Stimulated activated naive B cell treated with anti-CD40 and anti-IgM and Interleukin-4, amounts not matched to agents 10 μg/mL and 1 μg/mL and 100 μg/mL, for 72 hours (primary cell): ENCODE data around the gene GCKR.
A peak's percentile ranks its signal among the peaks of the same experiment; 100 is the strongest.
"Not testable (repeated sequence)": the region's sequence is repeated elsewhere in the genome, so short reads cannot be mapped to it uniquely, and the experiment has no call there.

Experiments
- ATAC-seq, 2 donors: fragments of 150-1000 bp; cut with Tn5 transposase; replicated peaks; 2 replicates each; pipeline ENCODE4 v1.10.0; 2021; ENCODE audit warnings: moderate library complexity in 1 of 2
- DNase-seq: peaks from one replicate; pipeline ENCODE4 v3.0.0; 2021
- H3K27ac Mint-ChIP-seq: one replicate; pipeline ENCODE4 v1.8.0; 2022; ENCODE audit warnings: mild to moderate bottlenecking, mixed read lengths
- H3K27me3 Mint-ChIP-seq, 2 donors: one replicate each; pipeline ENCODE4 v1.8.0; 2022; ENCODE audit warnings: mixed read lengths in 2 of 2
- H3K36me3 Mint-ChIP-seq, 2 donors: one replicate each; pipeline ENCODE4 v1.8.0; 2022; ENCODE audit warnings: mixed read lengths in 2 of 2, mild to moderate bottlenecking in 1 of 2
- H3K4me1 Mint-ChIP-seq, 2 donors: one replicate each; pipeline ENCODE4 v1.8.0; 2022; ENCODE audit warnings: mixed read lengths in 2 of 2, mild to moderate bottlenecking in 1 of 2
- H3K4me3 Mint-ChIP-seq, 2 donors: one replicate each; pipeline ENCODE4 v1.8.0; 2022; ENCODE audit warnings: mild to moderate bottlenecking in 2 of 2, mixed read lengths in 2 of 2, moderate library complexity in 1 of 2
- H3K9me3 Mint-ChIP-seq, 2 donors: one replicate each; pipeline ENCODE4 v1.8.0; 2022; ENCODE audit warnings: mixed read lengths in 2 of 2, mild to moderate bottlenecking in 1 of 2

GCKR gene

DNA sequence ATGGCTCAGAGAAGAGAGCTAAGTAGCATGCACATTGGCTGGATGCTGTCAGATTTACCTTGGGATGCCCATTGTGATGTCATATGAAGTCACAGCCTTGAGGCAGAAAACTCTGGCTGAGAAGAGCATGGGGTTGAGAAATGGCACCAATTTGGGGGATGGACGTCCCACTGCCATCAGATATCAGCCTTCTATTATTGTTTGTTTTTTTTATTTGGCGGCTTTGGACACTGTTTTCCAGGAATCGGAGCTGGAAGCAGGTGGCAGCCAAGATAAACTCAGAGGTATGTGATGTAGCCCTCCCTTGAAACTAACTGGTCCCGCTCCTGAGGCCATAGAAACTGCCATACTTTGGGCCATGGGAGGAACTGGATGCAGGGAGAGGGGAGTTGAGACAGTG is 40.6 kb downstream of the GCKR start:
- DNase-seq (no peak), ATAC-seq (no peak)
- H3K4me3 Mint-ChIP-seq = no peak overlapping the region
- no peaks in the 10 kb centered on the region for H3K9me3 Mint-ChIP-seq
- H3K4me1 Mint-ChIP-seq = no peaks in the 10 kb centered on the region
- H3K27me3 Mint-ChIP-seq = peaks cover 13 to 19% of the 10 kb centered on the region in 2 donors
- H3K36me3 Mint-ChIP-seq = peaks cover 0 to 3% of the 10 kb centered on the region in 2 donors
- no peak overlapping the region for H3K27ac Mint-ChIP-seq

DNA sequence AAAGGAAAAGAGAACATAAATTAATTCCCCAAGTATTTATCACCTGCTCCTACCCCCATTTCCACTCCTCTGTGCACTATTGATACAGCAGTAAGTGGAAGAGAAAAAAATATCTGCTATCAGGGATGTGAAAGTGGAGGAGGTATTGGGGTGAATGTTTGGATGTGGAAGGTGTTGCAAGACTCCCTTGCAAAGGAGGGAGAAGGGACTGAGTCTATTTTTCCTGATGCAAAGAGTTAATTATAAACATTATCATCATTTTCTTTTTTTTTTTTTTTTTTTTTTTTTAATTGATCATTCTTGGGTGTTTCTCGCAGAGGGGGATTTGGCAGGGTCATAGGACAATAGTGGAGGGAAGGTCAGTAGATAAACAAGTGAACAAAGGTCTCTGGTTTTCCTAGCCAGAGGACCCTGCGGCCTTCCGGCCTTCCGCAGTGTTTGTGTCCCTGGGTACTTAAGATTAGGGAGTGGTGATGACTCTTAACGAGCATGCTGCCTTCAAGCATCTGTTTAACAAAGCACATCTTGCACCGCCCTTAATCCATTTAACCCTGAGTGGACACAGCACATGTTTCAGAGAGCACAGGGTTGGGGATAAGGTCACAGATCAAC is 42.3 kb downstream of the GCKR start:
- not testable (repeated sequence) for H3K9me3 Mint-ChIP-seq, ATAC-seq, H3K27ac Mint-ChIP-seq

DNA sequence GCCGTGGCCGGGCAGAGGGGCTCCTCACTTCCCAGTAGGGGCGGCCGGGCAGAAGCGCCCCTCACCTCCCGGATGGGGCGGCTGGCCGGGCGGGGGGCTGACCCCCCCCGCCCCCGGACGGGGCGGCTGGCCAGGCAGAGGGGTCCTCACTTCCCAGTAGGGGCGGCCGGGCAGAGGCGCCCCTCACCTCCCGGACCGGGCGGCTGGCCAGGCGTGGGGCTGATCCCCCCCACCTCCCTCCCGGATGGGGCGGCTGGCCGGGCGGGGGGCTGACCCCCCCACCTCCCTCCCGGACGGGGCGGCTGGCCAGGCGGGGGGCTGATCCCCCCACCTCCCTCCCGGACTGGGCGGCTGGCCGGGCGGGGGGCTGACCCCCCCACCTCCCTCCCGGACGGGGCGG is 43.0 kb downstream of the GCKR start:
- not testable (repeated sequence) for H3K27ac Mint-ChIP-seq, H3K4me1 Mint-ChIP-seq, DNase-seq, H3K9me3 Mint-ChIP-seq, H3K36me3 Mint-ChIP-seq, H3K4me3 Mint-ChIP-seq, ATAC-seq
- H3K27me3 Mint-ChIP-seq = peaks cover 7 to 15% of the 10 kb centered on the region in 2 donors

More for the DNA sequence above, 42.3 kb downstream of the GCKR start:
- not testable (repeated sequence) for H3K4me3 Mint-ChIP-seq, H3K36me3 Mint-ChIP-seq, H3K4me1 Mint-ChIP-seq, DNase-seq
- H3K27me3 Mint-ChIP-seq = peaks cover 10 to 17% of the 10 kb centered on the region in 2 donors

DNA sequence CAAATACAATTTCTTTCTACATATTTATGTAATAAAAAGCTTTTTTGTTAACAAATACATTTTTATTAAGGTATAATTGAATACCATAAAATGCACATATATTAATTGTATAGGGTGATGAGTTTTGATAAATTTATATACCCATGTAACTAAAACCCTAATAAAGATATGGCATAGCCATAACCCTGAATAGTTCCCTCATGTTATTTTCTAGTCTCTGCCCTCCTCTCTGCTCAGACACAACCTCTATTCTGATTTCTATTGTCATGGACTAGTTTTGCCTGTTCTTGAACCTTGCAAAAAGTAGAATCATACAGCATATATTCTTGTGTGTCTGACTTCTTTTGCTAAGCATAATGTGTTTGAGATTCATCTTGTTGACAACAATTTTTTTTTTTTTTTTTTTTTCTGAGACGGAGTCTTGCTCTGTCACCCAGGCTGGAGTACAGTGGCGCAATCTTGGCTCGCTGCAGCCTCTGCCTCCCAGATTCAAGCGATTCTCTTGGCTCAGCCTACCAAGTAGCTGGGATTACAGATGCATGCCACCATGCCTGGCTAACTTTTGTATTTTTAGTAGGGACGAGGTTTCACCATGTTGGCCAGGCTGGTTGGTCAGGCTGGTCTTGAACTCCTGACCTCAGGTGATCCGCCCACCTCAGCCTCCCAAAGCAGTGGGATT is 47.6 kb downstream of the GCKR start:
- Mint-ChIP-seq H3K4me1 (no peaks in the 10 kb centered on the region), H3K9me3 (peaks cover 1 to 4% of the 10 kb centered on the region in 2 donors), H3K36me3 (no peaks in the 10 kb centered on the region), H3K27ac (no peak overlapping the region), H3K4me3 (no peak overlapping the region), H3K27me3 (no peaks in the 10 kb centered on the region)
- DNase-seq = no peak
- no peak for ATAC-seq

DNA sequence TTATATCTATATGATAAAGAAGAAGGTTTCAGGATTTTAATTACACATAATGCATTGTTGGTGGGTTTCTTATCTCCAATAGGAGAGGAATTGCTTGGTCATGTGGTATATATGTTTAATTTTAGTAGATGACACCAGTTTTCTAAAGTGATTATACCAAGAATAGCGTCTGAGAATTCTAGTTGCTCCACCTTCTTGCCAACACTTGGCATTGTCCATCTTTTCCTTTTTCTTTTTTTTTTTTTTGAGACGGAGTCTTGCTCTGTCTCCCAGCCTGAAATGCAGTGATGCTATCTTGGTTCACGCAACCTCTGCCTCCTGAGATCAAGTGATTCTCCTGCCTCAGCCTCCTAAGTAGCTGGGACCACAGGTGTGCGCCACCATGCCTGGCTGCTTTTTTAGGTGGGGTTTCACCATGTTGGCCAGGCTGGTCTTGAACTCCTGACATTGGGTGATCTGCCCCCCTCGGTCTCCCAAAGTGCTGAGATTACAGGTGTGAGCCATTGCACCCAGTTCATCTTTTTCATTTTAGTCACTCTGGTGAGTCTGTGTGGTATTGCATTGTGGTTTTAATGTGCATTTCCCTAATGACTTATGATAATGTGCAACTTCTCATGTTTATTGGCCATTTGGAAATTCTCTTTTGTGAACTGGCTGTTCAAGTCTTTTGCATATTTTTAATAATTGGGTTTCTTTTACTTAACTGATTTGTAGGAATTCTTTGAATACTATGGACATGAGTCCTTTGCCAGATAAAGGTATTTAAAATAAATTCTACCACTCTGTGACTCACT is 48.9 kb downstream of the GCKR start:
- Mint-ChIP-seq H3K4me1 (no peaks in the 10 kb centered on the region), H3K4me3 (no peak overlapping the region), H3K36me3 (no peaks in the 10 kb centered on the region), H3K9me3 (peaks cover 1 to 4% of the 10 kb centered on the region in 2 donors), H3K27ac (no peak overlapping the region), H3K27me3 (no peaks in the 10 kb centered on the region)
- DNase-seq (no peak), ATAC-seq (peak in 1 of 2 donors; percentile 50)

DNA sequence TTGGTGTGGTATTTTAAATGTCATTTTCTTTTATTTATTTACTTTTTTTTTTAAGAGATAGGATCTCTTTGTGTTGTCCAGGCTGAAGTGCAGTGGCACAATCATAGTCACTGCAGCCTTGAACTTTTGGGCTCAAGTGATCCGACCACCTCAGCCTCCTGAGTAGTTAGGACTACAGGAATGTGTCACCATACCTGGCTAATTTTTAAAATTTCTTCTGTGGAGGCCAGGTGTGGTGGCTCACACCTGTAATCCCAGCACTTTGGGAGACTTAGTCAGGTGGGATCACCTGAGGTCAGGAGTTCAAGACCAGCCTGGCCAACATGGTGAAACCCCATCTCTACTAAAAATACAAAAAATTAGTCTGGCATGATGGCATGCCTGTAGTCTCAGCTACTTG is 52.7 kb downstream of the GCKR start:
- Mint-ChIP-seq H3K27me3 (peaks cover 9 to 10% of the 10 kb centered on the region in 2 donors), H3K9me3 (peaks cover 1 to 4% of the 10 kb centered on the region in 2 donors), H3K4me1 (no peaks in the 10 kb centered on the region), H3K36me3 (no peaks in the 10 kb centered on the region), H3K4me3 (no peak overlapping the region), H3K27ac (no peak overlapping the region)
- ATAC-seq (no peak), DNase-seq (no peak)

DNA sequence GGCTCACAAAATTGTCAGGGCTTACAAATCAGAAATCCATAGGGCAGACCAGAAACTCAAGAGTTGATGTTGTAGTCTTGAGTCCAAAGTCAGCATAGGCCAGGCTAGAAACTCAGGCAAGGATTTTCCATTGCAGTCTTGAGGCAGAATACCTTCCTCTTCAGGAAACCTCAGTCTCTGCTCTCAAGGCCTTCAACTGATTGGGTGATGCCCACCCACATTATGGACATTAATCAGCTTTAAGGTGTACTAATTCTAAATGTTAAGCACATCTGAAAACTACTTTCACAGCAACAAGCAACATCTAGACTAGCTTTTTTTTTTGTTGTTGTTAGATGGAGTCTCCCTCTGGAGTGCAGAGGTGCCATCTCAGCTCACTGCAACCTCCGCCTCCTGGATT is 54.9 kb downstream of the GCKR start:
- H3K4me1 Mint-ChIP-seq = no peaks in the 10 kb centered on the region
- ATAC-seq = no peak
- H3K27ac Mint-ChIP-seq = no peak overlapping the region

DNA sequence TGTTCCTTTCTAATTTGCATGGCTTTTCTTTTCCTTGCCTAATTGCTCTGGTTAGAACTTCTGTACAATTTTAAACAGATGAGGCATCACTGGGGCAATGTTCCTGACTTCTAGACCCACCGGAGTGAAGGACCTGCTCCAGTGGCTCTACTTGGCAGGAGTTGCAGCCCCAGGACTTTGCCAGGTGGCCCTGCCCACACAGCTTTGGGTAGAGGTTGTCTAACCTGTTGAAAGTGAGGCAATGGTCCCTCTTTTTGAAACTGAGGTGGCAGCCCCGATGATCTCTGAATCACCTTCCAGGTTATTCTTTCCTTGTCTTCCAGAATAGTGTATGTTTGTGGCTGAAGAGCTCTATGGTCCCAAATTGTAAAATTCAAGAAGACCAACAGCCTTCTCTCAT is 56.3 kb downstream of the GCKR start:
- Mint-ChIP-seq H3K9me3 (no peaks in the 10 kb centered on the region), H3K36me3 (no peaks in the 10 kb centered on the region), H3K27ac (no peak overlapping the region), H3K4me3 (no peak overlapping the region), H3K4me1 (no peaks in the 10 kb centered on the region), H3K27me3 (peaks cover 9 to 14% of the 10 kb centered on the region in 2 donors)
- no peak for DNase-seq
- ATAC-seq = no peak

More for the DNA sequence above, 54.9 kb downstream of the GCKR start:
- Mint-ChIP-seq H3K36me3 (no peaks in the 10 kb centered on the region), H3K4me3 (no peak overlapping the region), H3K27me3 (peaks cover 9 to 14% of the 10 kb centered on the region in 2 donors), H3K9me3 (peaks cover 0 to 4% of the 10 kb centered on the region in 2 donors)
- no peak for DNase-seq

DNA sequence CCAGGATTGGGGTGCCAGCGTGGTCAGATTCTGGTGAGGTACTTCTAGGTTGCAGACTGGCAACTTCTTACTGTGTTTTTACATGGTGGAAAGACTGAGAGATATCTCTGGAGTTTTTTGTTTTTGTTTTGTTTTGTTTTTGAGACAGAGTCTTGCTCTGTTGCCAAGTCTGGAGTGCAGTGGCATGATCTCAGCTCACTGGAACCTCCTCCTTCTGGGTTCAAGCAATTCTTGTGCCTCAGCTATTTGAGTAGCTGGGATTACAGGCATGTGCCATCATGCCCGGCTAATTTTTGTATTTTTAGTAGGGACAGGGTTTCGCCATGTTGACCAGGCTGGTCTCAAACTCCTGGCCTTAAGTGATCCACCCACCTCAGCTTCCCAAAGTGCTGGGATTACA is 57.8 kb downstream of the GCKR start:
- not testable (repeated sequence) for ATAC-seq, H3K27ac Mint-ChIP-seq, H3K4me1 Mint-ChIP-seq, H3K9me3 Mint-ChIP-seq, DNase-seq, H3K36me3 Mint-ChIP-seq, H3K4me3 Mint-ChIP-seq
- peaks cover 9 to 14% of the 10 kb centered on the region in 2 donors for H3K27me3 Mint-ChIP-seq

DNA sequence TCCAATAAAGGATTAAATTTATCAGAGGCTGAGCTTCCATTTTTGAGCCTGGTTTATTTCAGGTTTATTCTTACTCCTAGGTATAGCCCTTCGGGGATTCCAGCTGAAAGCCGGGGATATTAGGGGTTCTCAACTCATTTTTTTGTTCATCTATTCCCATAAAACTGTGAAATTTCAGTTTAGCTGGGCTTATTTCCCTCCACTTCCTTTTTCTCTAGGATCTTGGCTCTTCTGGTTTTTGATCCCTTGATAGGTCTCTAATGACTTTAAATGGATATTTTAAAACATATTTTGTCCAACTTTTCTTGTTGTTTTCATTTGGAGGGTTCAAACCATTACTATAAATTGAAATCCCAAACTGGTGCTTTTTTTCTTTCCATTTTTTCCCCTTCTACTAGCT is 62.6 kb downstream of the GCKR start:
- H3K4me3 Mint-ChIP-seq = no peak overlapping the region
- DNase-seq (no peak), ATAC-seq (no peak)
- H3K27ac Mint-ChIP-seq = no peak overlapping the region
- no peaks in the 10 kb centered on the region for H3K9me3 Mint-ChIP-seq
- no peaks in the 10 kb centered on the region for H3K36me3 Mint-ChIP-seq
- H3K4me1 Mint-ChIP-seq = no peaks in the 10 kb centered on the region
- peaks cover 0 to 5% of the 10 kb centered on the region in 2 donors for H3K27me3 Mint-ChIP-seq

DNA sequence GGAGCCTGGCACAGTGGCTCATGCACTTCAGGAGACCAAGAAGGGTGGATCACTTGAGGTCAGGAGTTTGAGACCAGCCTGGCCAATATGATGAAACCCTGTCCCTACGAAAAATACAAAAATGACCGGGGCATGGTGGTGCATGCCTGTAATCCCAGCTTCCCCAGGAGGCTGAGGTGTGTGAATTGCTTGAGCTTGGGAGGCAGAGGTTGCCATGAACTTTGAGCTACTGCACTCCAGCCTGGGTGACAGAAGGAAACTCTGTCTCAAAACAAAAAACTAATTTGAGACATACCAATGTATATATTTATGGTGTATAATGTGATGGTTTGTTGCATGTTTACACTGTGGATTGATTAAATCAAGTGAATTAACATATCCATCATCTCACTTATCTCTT is 64.4 kb downstream of the GCKR start:
- Mint-ChIP-seq H3K27ac (no peak overlapping the region), H3K9me3 (no peaks in the 10 kb centered on the region), H3K4me1 (no peaks in the 10 kb centered on the region), H3K36me3 (no peaks in the 10 kb centered on the region), H3K4me3 (no peak overlapping the region), H3K27me3 (peaks cover 13 to 14% of the 10 kb centered on the region in 2 donors)
- no peak for ATAC-seq
- no peak for DNase-seq

DNA sequence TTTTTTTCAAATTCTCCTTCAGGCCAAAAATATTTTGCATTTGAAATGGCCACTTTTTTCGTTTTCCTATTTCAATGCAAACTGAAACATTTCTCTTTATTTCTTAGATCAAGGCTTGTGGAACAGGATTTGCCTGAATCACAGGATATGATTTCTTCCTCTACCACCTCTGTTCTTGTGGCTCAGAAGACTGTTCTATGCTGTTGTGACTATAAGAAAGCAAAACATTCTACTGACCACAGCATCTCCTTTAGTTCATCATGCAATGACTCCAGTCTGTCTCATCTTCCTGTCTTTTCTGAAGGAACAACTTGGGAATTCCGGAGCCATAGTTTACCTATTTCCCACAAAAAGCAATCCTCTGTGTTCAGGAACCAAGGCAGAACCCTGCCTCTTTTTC is 70.0 kb downstream of the GCKR start:
- Mint-ChIP-seq H3K4me3 (no peak overlapping the region), H3K27ac (no peak overlapping the region), H3K36me3 (peaks cover 0 to 3% of the 10 kb centered on the region in 2 donors), H3K9me3 (peaks cover 0 to 2% of the 10 kb centered on the region in 2 donors), H3K4me1 (no peaks in the 10 kb centered on the region), H3K27me3 (peaks cover 43 to 68% of the 10 kb centered on the region in 2 donors)
- DNase-seq (no peak), ATAC-seq (no peak)

DNA sequence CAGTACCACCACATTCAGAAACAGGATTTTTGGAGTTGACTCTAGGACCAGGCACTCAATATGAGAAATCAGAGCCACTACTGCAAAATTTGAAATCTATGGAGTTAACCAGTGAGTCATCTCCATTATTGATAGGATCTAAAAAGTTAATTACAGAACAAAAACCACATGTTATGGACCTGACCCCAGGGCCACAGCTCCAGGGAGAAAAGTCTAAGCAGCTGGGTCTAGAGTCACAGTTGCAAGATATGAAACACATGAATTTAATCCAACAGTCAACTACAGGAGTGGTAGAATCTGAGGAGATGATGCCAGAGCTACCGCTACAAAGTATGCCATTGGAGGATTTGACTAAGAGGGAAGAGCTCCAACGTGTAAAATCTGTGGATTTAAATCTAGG is 72.8 kb downstream of the GCKR start:
- Mint-ChIP-seq H3K4me3 (no peak overlapping the region), H3K27ac (no peak overlapping the region), H3K36me3 (peaks cover 0 to 3% of the 10 kb centered on the region in 2 donors), H3K9me3 (peaks cover 0 to 8% of the 10 kb centered on the region in 2 donors), H3K27me3 (peaks cover 43 to 75% of the 10 kb centered on the region in 2 donors), H3K4me1 (no peaks in the 10 kb centered on the region)
- no peak for ATAC-seq
- DNase-seq = no peak

DNA sequence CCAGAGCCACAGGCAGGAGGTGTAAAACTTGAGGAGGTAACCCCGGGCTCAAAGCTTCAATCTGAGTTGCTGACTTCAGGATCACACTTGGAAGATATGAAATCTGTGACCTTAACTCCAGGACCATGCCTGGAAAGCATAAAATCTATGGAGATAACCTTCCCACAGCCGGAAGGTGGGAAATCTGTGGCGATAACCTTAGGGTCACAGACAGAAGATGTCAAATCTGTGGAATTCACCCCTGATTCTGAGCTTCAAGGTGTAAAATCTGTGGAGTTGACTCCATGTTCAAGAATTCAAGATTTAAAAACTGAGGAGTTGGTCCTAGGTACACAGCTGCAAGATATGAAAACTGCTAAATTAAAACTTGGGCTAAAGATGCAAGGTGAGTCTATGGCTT is 74.6 kb downstream of the GCKR start:
- no peak overlapping the region for H3K27ac Mint-ChIP-seq

More for the DNA sequence above, 74.6 kb downstream of the GCKR start:
- Mint-ChIP-seq H3K9me3 (peaks cover 0 to 8% of the 10 kb centered on the region in 2 donors), H3K27me3 (peaks cover 31 to 60% of the 10 kb centered on the region in 2 donors), H3K36me3 (peaks cover 0 to 3% of the 10 kb centered on the region in 2 donors), H3K4me1 (no peaks in the 10 kb centered on the region), H3K4me3 (no peak overlapping the region)
- no peak for ATAC-seq
- no peak for DNase-seq
